ENCODE data around the gene CMSS1.
A peak's percentile ranks its signal among the peaks of the same experiment; 100 is the strongest.
"Not testable (repeated sequence)": the region's sequence is repeated elsewhere in the genome, so short reads cannot be mapped to it uniquely, and the experiment has no call there.

CMSS1 gene

GRCh38 chr3:100024520-100025303 is 207.1 kb downstream of the CMSS1 start:
- DNase-seq (ENCODE audit: low spot score): no peak

GRCh38 chr3:100027321-100027720 is 209.7 kb downstream of the CMSS1 start:
- DNase-seq (ENCODE audit: low spot score): no peak

- no peak for DNase-seq (ENCODE audit: low spot score)
Measured at GRCh38 chr3:100029052-100029451, 211.4 kb downstream of the CMSS1 start.

- DNase-seq (ENCODE audit: low spot score): no peak
Measured at GRCh38 chr3:100029689-100030088, 212.0 kb downstream of the CMSS1 start.

- no peak for DNase-seq (ENCODE audit: low spot score)
Measured at GRCh38 chr3:100030346-100030745, 212.7 kb downstream of the CMSS1 start.

- DNase-seq (ENCODE audit: low spot score): no peak
Measured at GRCh38 chr3:100030914-100031425, 213.3 kb downstream of the CMSS1 start.

GRCh38 chr3:100032243-100032642 is 214.6 kb downstream of the CMSS1 start:
- no peak for DNase-seq (ENCODE audit: low spot score)

- no peak for DNase-seq (ENCODE audit: low spot score)
Measured at GRCh38 chr3:100033184-100033583, 215.5 kb downstream of the CMSS1 start.

- no peak for DNase-seq (ENCODE audit: low spot score)
Measured at GRCh38 chr3:100033903-100034471, 216.3 kb downstream of the CMSS1 start.

GRCh38 chr3:100039075-100039474 is 221.4 kb downstream of the CMSS1 start:
- DNase-seq (ENCODE audit: low spot score): no peak

- DNase-seq (ENCODE audit: low spot score): no peak
Measured at GRCh38 chr3:100040451-100041225, 223.0 kb downstream of the CMSS1 start.

GRCh38 chr3:100041328-100041749 is 223.7 kb downstream of the CMSS1 start:
- peak; percentile 22 for DNase-seq (ENCODE audit: low spot score)

GRCh38 chr3:100042166-100042981 is 224.7 kb downstream of the CMSS1 start:
- DNase-seq (ENCODE audit: low spot score): peak; percentile 12

- DNase-seq (ENCODE audit: low spot score): no peak
Measured at GRCh38 chr3:100043271-100043670, 225.6 kb downstream of the CMSS1 start.

GRCh38 chr3:100044369-100044768 is 226.7 kb downstream of the CMSS1 start:
- no peak for DNase-seq (ENCODE audit: low spot score)

- no peak for DNase-seq (ENCODE audit: low spot score)
Measured at GRCh38 chr3:100045696-100046095, 228.0 kb downstream of the CMSS1 start.

- no peak for DNase-seq (ENCODE audit: low spot score)
Measured at GRCh38 chr3:100046986-100047385, 229.3 kb downstream of the CMSS1 start.

GRCh38 chr3:100047455-100048141 is 229.9 kb downstream of the CMSS1 start:
- DNase-seq (ENCODE audit: low spot score): peak; percentile 77

GRCh38 chr3:100048248-100048647 is 230.6 kb downstream of the CMSS1 start:
- DNase-seq (ENCODE audit: low spot score): no peak

GRCh38 chr3:100051513-100051912 is 233.9 kb downstream of the CMSS1 start:
- not testable (repeated sequence) for DNase-seq (ENCODE audit: low spot score)

- no peak for DNase-seq (ENCODE audit: low spot score)
Measured at GRCh38 chr3:100053951-100054620, 236.4 kb downstream of the CMSS1 start.

Data from LoVo (cell line).